GF-D8 (cell line): ENCODE results near the gene HEATR3.

Experiments
- DNase-seq: peaks from one replicate; lab custom pipeline; 2025; lab: John Stamatoyannopoulos, UW

Gene HEATR3

GRCh38 chr16:50056226-50056625 lies 9.5 kb upstream of the HEATR3 start:
- no peak for DNase-seq

- DNase-seq = no peak
Measured at GRCh38 chr16:50058091-50058771, 7.5 kb upstream of the HEATR3 start.

GRCh38 chr16:50059111-50059510 lies 6.7 kb upstream of the HEATR3 start:
- DNase-seq = no peak

- DNase-seq = no peak
Measured at GRCh38 chr16:50059669-50060068, 6.1 kb upstream of the HEATR3 start.

- DNase-seq = no peak
Measured at GRCh38 chr16:50061326-50061725, 4.4 kb upstream of the HEATR3 start.

- DNase-seq = no peak
Measured at GRCh38 chr16:50065241-50065623, 538 bp upstream of the HEATR3 start.

- no peak for DNase-seq
Measured at GRCh38 chr16:50066482-50067289, 916 bp downstream of the HEATR3 start.

GRCh38 chr16:50067290-50067853 lies 1.6 kb downstream of the HEATR3 start:
- DNase-seq = peak; percentile 25

GRCh38 chr16:50068550-50068949 lies 2.8 kb downstream of the HEATR3 start:
- DNase-seq = no peak

- no peak for DNase-seq
Measured at GRCh38 chr16:50069060-50069459, 3.3 kb downstream of the HEATR3 start.

GRCh38 chr16:50071075-50071671 lies 5.4 kb downstream of the HEATR3 start:
- no peak for DNase-seq

GRCh38 chr16:50072730-50073129 lies 7.0 kb downstream of the HEATR3 start:
- no peak for DNase-seq

GRCh38 chr16:50079397-50080140 lies 13.8 kb downstream of the HEATR3 start:
- no peak for DNase-seq

- DNase-seq = no peak
Measured at GRCh38 chr16:50081428-50082018, 15.8 kb downstream of the HEATR3 start.

- DNase-seq = no peak
Measured at GRCh38 chr16:50083996-50084395, 18.2 kb downstream of the HEATR3 start.

- DNase-seq = no peak
Measured at GRCh38 chr16:50086176-50086575, 20.4 kb downstream of the HEATR3 start.

GRCh38 chr16:50088302-50088701 lies 22.5 kb downstream of the HEATR3 start:
- no peak for DNase-seq

- no peak for DNase-seq
Measured at GRCh38 chr16:50092891-50093290, 27.1 kb downstream of the HEATR3 start.

GRCh38 chr16:50093607-50094539 lies 28.1 kb downstream of the HEATR3 start:
- DNase-seq = no peak

- no peak for DNase-seq
Measured at GRCh38 chr16:50096791-50097190, 31.0 kb downstream of the HEATR3 start.
